GM19455 (cell line): ENCODE results near the gene DNAH11.
"Not testable (repeated sequence)": the region's sequence is repeated elsewhere in the genome, so short reads cannot be mapped to it uniquely, and the experiment has no call there.

ENCODE experiments used
- ATAC-seq: cut with Tn5 transposase; IDR thresholded peaks from one replicate; pipeline ENCODE4 v1.9.1; 2021; ENCODE audit not compliant: unreplicated experiment

Gene DNAH11, protein sequence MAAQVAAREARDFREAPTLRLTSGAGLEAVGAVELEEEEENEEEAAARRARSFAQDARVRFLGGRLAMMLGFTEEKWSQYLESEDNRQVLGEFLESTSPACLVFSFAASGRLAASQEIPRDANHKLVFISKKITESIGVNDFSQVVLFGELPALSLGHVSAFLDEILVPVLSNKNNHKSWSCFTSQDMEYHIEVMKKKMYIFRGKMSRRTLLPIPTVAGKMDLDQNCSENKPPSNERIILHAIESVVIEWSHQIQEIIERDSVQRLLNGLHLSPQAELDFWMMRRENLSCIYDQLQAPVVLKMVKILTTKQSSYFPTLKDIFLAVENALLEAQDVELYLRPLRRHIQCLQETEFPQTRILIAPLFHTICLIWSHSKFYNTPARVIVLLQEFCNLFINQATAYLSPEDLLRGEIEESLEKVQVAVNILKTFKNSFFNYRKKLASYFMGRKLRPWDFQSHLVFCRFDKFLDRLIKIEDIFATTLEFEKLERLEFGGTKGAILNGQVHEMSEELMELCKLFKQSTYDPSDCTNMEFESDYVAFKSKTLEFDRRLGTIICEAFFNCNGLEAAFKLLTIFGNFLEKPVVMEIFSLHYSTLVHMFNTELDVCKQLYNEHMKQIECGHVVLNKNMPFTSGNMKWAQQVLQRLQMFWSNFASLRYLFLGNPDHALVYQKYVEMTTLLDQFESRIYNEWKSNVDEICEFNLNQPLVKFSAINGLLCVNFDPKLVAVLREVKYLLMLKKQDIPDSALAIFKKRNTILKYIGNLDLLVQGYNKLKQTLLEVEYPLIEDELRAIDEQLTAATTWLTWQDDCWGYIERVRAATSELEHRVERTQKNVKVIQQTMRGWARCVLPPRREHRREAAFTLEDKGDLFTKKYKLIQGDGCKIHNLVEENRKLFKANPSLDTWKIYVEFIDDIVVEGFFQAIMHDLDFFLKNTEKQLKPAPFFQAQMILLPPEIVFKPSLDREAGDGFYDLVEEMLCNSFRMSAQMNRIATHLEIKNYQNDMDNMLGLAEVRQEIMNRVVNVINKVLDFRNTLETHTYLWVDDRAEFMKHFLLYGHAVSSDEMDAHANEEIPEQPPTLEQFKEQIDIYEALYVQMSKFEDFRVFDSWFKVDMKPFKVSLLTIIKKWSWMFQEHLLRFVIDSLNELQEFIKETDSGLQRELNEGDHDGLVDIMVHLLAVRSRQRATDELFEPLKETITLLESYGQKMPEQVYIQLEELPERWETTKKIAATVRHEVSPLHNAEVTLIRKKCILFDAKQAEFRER (N-terminal part only)

DNA sequence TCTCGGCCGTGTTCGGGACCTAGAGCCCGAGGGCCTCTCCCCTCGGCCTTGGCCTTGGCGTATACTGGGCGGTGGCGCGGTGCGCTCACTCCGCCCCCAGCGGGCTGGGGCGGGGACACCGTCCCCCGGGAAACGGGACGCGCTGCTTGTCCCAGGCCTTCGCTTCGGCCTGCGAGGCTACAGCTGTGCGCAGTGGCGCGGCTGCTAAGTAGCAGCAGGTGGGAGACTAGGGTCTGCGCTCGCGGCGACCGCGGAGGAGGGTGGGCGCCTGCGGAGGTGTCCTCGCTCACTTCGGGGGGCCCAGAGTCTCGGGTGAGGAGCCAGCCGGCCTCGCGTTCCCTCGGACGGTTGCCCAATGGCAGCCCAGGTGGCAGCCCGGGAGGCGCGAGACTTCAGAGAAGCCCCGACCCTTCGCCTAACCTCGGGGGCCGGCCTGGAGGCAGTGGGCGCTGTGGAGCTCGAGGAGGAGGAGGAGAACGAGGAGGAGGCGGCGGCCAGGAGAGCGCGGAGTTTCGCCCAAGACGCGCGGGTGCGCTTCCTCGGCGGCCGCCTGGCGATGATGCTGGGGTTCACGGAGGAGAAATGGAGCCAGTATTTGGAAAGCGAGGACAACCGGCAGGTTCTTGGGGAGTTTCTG lies at the start of gene DNAH11:
Gene DNAH11, plus strand, starts transcription at position 149 of the 637 bp plus-strand sequence. Its CDS starts 207 bp downstream, at position 356.
- ATAC-seq: no peak

DNA sequence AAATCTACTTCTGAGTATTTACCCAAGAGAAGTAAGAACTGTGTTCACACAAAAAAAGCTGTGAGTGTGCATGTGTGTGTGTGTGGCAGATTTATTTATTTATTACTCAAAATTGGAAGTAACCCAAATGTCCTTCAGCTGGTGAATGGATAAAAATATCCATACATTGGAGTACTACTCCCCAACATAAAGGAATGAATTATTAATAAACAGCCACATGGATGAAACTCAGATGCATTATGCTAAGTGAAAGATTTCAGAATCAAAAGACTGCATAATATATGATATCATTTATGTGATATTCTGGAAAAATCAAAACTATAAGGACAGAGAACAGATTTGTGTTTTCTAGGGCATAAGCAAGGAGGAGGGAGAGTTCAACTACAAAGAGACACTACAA lies 47.1 kb upstream of the DNAH11 start:
- no peak for ATAC-seq

DNA sequence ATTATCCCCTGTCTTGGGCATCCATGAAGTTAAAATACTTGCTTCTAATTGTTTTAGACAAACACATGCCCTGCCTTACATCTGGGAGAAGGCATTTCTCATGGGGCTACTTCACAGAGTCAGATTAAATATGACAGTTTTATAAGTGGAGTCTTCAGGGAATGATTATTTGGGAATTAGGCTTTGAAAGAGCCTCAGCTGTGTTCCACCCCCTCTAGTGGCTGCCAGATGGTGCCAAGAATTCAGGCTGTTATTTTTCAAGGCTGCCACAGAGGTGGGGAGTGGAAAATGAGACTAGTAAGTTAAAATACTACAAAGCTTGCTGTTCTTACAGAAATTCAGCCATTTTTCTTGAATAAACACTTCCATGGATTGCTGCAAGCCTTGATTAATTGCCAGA lies 45.8 kb upstream of the DNAH11 start:
- ATAC-seq: no peak

DNA sequence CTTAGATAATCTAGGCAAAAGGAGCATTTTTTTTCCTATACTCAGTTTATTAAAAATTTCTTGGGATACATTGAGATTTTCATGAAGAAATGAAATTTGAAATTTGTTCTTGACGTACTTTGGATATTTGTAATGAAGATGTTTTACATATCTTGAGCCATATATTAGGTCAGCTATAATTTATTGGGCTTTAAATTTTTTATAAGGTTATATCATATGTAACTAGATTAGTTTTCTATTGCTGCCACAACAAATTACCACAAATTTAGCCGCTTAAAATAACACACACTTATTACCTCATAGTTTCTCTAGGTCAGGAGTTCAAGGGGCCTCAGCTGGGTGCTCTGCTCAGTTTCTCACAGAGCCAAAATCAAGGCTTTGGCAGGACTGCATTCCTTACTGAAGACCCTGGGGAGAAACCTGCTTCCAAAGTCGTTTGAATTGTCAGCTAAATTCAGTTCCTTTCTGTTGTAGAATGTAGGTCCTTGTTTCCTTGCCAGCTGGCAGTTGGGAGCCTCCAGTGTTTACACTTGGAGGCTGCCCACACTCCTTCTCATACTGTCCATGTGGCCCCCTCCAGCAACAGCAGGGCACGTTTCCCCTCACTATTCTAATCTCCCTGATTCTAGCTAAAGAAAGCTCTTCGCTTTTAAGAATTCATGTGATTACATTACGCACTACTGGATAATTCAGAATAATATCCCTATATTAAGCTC lies 42.6 kb upstream of the DNAH11 start:
- no peak for ATAC-seq

DNA sequence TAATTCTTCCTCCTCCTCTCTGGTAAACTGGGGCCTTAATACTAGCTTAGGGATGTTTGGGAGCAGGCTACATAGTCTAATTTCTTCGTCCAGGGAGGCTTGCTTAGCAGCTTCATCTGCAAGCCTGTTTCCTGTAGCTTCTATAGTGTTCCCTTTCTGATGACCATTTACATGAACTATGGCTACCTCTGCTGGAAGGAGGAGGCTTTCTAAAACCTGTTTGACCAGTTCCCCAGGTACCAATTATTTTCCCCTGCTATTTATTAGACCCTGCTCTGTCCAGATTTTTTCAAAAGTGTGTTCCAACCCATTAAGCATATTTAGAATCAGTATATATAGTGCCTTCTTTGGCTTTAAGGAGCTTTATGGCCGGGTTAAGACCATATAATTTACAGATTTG lies 38.8 kb upstream of the DNAH11 start:
- ATAC-seq: no peak

DNA sequence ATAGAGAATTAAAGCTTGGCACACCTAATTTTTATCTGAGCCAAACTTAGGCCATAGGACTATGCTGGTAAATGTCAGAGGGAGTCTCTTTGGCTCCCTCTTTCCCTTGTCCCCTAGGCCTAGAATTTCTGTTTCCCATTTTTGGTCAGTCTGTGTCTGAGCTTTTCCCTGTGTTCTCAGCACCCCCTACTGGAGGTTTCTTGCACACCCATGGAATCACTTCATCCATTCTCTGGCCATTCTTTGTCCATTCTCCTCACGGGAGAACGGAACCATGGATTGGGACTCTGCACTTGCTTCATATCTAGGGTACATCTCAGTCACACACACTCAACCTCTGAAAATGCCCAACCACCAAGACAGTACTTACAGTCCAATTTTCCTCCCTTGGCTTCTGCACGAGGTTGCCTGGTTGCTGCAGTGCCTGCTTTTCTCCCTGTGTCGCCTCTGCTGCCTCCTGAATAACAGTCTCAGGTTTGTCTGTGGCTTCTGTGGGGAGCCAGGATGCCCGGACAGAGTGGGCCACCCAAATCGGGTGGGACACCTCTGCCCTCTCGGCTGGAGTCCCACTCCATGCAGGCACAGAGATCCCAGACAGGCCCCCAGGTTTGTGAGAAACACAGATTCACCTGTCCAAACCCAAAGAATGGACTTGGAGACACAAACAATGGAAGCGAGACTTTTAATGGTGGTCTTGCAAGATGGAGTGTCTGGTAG lies 35.1 kb upstream of the DNAH11 start:
- ATAC-seq: no peak

DNA sequence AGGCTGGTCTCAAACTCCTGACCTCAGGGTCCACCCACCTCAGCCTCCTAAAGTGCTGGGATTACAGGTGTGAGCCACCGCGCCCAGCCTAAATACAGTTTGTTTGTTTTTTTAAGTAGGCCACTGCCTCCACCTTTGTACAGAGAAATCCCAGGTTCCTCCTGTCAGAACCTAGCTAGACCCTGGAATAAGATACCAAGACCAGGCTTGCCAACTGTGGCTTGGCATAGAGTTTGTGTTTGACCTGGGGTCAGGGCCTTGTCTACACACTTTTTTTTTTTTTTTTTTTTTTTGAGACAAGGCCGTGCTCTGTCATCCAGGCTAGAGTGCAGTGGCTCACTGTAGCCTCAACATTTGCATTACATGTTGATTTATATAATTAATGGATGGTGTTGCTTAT lies 34.3 kb upstream of the DNAH11 start:
- no peak for ATAC-seq

DNA sequence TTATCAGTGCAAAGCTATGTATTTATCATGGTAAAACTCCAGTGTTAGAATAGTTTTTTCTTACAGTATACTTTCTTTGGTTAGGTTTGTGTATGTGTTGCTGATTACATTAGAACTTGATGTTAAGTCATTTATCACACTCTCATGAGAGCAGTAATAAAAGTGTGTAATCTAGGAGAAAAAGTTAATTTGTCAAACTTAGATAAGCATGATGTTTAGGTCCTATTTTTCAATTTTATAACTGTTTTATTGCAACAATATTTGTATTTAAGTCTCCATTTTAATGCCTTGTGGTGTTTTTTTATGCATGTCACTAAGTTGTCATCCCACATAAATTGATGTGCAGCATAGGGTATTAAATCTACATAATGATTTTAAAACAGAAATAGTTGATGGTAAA lies 28.8 kb upstream of the DNAH11 start:
- ATAC-seq: no peak

DNA sequence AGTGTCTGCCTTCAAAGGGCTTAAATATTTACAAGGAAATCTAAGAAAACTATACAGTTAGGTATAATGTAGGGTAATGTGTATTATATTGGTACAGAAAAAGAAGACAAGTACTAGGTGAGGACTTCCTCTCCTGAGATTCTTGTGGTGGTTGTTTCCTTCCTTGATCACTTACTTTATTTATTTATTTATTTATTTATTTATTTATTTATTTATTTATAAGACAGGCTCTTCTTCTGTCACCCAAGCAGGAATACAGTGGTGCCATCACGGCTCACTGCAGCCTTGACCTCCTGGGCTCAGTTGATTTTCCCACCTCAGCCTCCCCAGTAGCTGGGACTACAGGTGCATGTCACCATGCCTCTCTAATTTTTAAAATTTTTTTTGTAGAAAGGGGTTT lies 18.2 kb upstream of the DNAH11 start:
- ATAC-seq: no peak

DNA sequence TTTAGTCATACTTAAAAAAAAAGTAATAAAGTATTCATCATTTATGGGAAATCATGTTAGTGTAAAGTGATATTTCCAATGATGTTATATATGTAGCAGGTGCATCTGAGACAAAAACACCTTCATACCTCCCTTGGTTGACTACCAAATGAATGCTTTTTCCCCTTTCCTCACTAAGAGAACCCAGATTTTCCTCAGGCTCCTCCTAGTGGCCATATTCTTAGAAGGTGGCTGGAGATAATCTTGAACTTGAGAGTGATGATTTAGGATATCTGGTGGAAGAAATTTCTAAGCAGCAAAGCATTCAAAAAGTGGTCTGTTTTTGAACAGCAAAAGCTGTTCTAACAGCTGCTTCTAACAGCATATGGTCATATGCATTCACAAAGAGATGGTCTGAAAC lies 16.8 kb upstream of the DNAH11 start:
- no peak for ATAC-seq

DNA sequence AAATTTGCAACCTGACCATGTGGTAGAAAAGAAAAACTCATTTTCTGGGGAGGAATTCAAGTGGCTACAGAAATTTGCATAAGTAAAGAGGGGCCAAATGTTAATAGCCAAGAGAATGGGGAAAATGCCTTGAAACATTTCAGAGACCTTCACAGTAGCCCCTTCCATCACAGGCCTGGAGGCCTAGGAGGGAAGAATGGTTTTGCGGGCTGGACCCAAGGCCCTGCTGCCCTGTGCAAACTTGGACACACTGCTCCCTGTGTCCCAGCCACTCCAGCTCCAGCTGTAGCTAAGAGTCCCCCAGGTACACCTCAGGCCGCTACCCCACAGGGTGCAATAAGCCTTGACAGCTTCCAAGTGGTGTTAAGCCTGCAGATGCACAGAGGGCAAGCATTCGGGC lies 16.4 kb upstream of the DNAH11 start:
- ATAC-seq: no peak

DNA sequence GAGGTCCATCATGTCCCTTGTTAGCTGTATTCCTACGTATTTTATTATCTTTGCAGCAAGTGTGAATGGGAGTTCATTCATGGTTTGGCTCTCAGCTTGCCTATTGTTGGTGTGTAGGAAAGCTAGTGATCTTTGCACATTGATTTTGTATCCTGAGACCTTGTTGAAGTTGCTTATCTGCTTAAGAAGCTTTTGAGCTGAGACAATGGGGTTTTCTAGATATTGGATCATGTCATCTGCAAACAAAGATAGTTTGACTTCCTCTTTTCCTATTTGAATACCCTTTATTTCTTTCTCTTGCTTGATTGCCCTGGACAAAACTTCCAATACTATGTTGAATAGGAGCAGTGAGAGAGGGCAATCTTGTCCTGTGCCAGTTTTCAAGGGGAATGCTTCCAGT lies 10.4 kb upstream of the DNAH11 start:
- ATAC-seq: not testable (repeated sequence)

DNA sequence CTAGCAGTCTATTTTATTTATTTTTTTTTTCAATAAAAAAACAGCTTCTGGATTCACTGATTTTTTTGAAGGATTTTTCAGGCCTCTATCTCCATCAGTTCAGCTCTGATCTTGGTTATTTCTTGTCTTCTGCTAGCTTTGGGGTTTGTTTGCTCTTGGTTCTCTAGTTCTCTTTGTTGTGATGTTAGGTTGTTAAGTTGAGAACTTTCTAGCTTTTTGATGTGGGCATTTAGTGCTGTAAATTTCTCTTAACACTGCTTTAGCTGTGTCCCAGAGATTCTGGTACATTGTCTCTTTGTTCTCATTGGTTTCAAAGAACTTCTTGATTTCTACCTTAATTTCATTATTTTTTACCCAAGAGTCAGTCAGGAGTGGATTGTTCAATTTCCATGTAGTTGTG lies 9.2 kb upstream of the DNAH11 start:
- ATAC-seq: not testable (repeated sequence)

DNA sequence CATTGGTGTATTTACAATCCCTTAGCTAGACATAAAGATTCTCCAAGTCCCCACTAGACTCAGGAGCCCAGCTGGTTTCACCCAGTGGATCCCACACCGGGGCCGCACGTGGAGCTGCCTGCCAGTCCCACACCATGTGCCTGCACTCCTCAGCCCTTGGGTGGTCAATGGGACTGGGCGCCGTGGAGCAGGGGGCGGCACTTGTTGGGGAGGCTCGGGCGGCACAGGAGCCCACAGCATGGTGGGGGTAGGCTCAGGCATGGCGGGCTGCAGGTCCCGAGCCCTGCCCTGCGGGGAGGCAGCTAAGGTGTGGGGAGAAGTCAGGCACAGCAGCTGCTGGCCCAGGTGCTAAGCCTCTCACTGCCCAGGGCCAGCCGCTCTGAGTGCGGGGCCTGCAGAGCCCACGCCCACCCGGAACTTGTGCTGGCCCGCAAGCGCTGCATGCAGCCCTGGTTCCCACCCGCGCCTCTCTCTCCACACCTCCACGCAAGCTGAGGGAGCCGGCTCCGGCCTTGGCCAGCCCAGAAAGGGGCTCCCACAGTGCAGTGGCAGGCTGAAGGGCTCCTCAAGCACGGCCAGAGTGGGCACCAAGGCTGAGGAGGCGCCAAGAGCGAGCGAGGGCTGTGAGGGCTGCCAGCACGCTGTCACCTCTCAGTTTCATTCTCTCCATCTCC lies 6.3 kb upstream of the DNAH11 start:
- not testable (repeated sequence) for ATAC-seq

DNA sequence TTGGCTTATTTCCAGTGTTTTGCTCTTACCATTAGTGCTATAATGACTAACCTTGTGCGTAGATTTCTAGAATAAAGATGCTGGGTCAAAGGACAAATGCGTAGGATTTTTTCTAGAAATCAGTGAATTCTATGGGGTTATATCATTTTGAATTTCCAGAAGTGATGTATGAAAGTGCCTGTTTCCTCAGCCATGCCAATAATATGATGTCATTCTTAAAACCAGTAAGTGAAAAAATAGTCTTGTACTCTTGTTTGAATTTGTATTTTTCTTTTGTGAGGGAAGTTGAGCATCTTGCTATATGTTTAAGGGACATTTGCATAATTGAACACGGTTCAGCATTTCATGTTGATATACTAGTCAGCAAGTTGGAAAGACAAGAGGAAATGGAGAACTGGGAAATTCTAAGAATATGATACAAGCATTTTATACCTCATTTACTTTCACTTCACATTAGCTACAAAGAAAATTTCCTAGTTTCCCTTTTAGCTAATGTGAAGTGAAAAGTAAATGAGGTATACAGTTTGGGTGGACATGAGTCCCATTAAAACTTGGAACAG lies 3.8 kb upstream of the DNAH11 start:
- no peak for ATAC-seq

DNA sequence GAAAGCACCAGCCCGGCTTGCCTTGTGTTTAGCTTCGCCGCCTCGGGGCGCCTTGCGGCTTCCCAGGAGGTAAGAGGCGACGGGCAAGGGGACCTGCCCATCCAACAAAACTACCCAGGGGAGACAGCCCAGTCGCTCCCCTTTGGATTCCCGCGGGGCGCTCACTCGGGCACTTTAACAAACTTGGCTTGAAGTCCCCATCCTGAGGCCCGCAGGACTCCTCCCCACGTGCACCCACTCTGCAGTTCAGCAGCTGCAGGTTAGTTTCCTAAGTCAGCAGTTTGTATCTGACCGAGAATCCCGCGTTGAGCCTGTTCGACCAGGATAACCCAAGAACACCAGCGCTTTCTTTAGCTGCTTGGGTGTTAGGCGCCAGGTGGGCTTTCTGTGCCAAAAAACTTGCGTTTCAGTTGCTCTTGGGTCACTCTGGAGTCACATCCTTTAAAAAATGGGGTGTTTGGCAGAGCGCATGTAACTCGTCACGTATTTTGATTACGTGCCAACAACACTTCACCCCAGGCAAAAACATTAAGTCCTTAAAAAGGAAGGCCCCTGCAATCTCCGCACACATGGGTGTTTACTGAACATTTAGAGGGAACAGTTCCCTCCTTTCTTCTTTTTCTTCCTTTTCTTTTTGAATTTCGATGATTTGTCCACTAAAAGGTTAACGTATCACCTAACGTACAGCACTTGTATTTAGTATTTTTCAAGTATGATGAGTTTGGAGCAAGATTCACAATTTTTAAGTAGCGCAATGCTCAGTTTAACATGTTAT lies 876 bp downstream of the DNAH11 start:
- no peak for ATAC-seq

DNA sequence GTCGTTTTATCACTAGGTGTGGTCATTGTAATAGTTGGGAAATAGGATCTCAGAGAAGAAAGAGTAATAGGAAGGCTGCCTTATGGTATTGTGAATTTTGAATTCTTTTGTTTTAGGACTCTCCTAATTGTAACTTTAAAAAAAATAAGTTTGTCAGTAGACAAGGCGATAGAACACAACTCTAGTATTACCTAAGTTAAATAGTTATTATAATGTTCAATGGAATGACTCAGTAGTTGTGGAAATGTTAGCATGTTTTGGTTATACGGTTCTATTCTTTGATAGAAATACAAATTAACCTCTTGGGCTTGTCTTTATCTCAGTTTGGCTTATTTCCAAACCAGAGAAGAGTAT lies 1.4 kb downstream of the DNAH11 start:
- ATAC-seq: no peak

DNA sequence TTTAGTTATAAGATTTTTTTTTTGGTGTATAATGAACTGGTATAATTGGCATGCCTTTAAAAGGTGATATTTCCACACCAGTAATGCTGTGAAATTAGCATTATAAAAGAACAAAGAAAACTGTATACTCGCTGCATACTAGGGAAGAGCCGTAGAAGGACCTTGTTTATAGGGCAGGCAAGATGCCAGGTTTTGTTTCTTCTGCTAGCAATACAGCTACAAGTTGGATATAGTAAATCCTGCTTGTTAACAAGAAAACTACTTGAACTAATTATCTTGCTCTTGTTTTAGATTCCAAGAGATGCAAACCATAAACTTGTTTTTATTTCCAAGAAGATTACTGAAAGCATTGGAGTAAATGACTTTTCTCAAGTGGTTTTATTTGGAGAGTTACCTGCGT lies 1.9 kb downstream of the DNAH11 start:
- no peak for ATAC-seq
